Subcutaneous abdominal adipose tissue (tissue), 5 donors: ENCODE data around the gene DYNC2H1.
"Not testable (repeated sequence)": the region's sequence is repeated elsewhere in the genome, so short reads cannot be mapped to it uniquely, and the experiment has no call there.

Experiments used
- H3K27ac ChIP-seq: one replicate; pipeline ENCODE4 v1.7.0; 2013; ENCODE audit warnings: low read depth, mild to moderate bottlenecking, inconsistent platforms, low read length, moderate library complexity
- H3K27me3 ChIP-seq, 5 donors: one replicate each; pipeline ENCODE4 v1.7.0; 2013; ENCODE audit warnings: low read length in 5 of 5, inconsistent platforms in 1 of 5; ENCODE audit not compliant: control insufficient read depth in 5 of 5, insufficient read depth in 4 of 5
- H3K36me3 ChIP-seq, 5 donors: one replicate each; pipeline ENCODE4 v1.7.0; 2013; ENCODE audit warnings: low read length in 5 of 5; ENCODE audit not compliant: control insufficient read depth in 5 of 5, insufficient read depth in 5 of 5
- H3K4me1 ChIP-seq, 5 donors: one replicate each; pipeline ENCODE4 v1.7.0; 2013; ENCODE audit warnings: low read length in 5 of 5, mild to moderate bottlenecking in 3 of 5, moderate library complexity in 1 of 5; ENCODE audit not compliant: control insufficient read depth in 5 of 5, insufficient read depth in 5 of 5
- H3K4me3 ChIP-seq, 5 donors: one replicate each; pipeline ENCODE4 v1.7.0; 2013; ENCODE audit warnings: low read length in 5 of 5, low read depth in 1 of 5
- H3K9ac ChIP-seq, 5 donors: one replicate each; pipeline ENCODE4 v1.7.0; 2013; ENCODE audit warnings: low read length in 5 of 5, mild to moderate bottlenecking in 4 of 5, moderate library complexity in 3 of 5
- H3K9me3 ChIP-seq, 5 donors: one replicate each; pipeline ENCODE4 v1.7.0; 2013; ENCODE audit warnings: low read length in 5 of 5; ENCODE audit not compliant: control insufficient read depth in 5 of 5
- donor health status: healthy.
- donor health status: healthy.
- donor health status: healthy.
- donor health status: healthy.
- donor health status: healthy.

The DYNC2H1 gene

DNA sequence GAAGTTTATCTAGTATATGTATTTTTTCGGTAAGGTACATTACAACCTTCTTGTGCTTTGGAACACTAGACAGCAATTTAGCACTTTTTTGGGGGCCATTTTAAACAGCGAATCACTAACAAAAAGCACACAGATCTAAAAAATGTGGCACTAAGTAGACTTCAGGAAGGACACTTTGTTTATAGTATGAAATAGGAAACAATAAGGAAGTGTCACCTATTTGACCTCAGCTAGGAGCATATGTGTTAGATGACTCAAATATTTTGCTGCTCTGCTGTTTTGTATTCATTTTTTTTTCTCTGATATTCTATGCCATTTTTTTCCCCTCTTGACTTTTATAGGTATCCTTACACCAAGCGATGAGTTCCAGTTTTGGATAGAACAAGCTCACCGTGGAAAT lies 5.6 kb downstream of the DYNC2H1 start:
- H3K27me3 ChIP-seq, result no peaks in the 10 kb centered on the region
- H3K4me3 ChIP-seq, result no peak overlapping the region
- H3K36me3 ChIP-seq, result peaks cover 0 to 12% (median 4%) of the 10 kb centered on the region in 5 donors
- no peak overlapping the region for H3K9ac ChIP-seq
- peaks cover 0 to 12% (median 8%) of the 10 kb centered on the region in 5 donors for H3K4me1 ChIP-seq
- no peaks in the 10 kb centered on the region for H3K9me3 ChIP-seq
- no peak overlapping the region for H3K27ac ChIP-seq

DNA sequence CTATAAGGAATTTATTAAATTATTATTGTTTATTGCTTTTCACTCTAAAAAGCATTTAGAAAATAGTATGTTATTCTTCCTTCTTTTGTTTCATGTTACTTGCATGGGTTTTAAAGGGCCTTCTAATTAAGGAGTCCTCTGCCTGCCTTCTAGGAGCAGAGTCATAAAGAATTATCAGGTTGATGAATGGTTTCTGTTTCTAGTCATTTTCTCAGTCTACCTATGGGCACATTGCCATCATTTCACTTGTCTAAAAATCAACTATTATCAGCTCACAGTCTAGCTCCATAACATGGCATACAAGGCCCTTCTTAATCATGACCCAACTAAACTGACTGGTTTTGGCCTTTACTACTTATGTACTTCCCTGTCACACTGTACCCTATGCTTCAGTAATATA lies 16.2 kb downstream of the DYNC2H1 start:
- peaks cover 9 to 56% (median 32%) of the 10 kb centered on the region in 5 donors for H3K36me3 ChIP-seq

GRCh38 chr11:103141986-103142385 lies 32.8 kb downstream of the DYNC2H1 start:
- not testable (repeated sequence) for H3K27me3 ChIP-seq, H3K9me3 ChIP-seq, H3K9ac ChIP-seq, H3K4me3 ChIP-seq, H3K27ac ChIP-seq, H3K4me1 ChIP-seq
- peaks cover 7 to 23% (median 15%) of the 10 kb centered on the region in 5 donors for H3K36me3 ChIP-seq

More for the DNA sequence above, 16.2 kb downstream of the DYNC2H1 start:
- no peak overlapping the region for H3K4me3 ChIP-seq
- no peak overlapping the region for H3K9ac ChIP-seq
- H3K27ac ChIP-seq, result no peak overlapping the region
- no peaks in the 10 kb centered on the region for H3K27me3 ChIP-seq
- H3K9me3 ChIP-seq, result no peaks in the 10 kb centered on the region
- H3K4me1 ChIP-seq, result no peaks in the 10 kb centered on the region

DNA sequence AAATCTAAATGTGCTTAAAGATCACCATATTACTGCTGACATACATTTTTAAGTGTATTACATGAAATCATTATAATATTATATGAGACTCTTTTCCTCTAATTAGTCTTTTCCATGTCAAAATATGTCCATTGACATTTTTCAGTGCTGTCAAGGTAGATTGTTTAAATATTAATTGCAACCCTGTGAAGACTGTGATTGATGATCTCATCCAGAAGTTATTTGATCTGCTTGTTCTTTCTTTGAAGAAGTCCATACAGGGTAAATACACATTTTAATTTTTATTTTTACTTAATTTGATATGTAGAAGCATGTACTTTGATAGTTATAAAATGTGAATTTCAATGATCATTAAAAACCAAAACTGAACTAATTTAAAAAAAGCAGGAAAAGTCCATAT lies 38.4 kb downstream of the DYNC2H1 start:
- Histone ChIP-seq H3K27ac (no peak overlapping the region), H3K36me3 (peaks cover 7 to 39% (median 27%) of the 10 kb centered on the region in 5 donors)

GRCh38 chr11:103157542-103157941 lies 48.3 kb downstream of the DYNC2H1 start:
- Histone ChIP-seq H3K9me3 (no peaks in the 10 kb centered on the region), H3K4me1 (no peaks in the 10 kb centered on the region), H3K9ac (no peak overlapping the region), H3K27ac (no peak overlapping the region), H3K36me3 (peaks cover 17 to 64% (median 25%) of the 10 kb centered on the region in 5 donors), H3K27me3 (no peaks in the 10 kb centered on the region), H3K4me3 (no peak overlapping the region)

More for the DNA sequence above, 38.4 kb downstream of the DYNC2H1 start:
- Histone ChIP-seq H3K9ac (no peak overlapping the region), H3K4me1 (no peaks in the 10 kb centered on the region), H3K27me3 (no peaks in the 10 kb centered on the region), H3K9me3 (no peaks in the 10 kb centered on the region), H3K4me3 (no peak overlapping the region)

- no peaks in the 10 kb centered on the region for H3K4me1 ChIP-seq
- H3K4me3 ChIP-seq, result no peak overlapping the region
- H3K27me3 ChIP-seq, result no peaks in the 10 kb centered on the region
- no peaks in the 10 kb centered on the region for H3K9me3 ChIP-seq
- H3K27ac ChIP-seq, result no peak overlapping the region
- no peak overlapping the region for H3K9ac ChIP-seq
- H3K36me3 ChIP-seq, result peaks cover 16 to 52% (median 22%) of the 10 kb centered on the region in 5 donors
Measured at GRCh38 chr11:103164093-103164796, 55.0 kb downstream of the DYNC2H1 start.

DNA sequence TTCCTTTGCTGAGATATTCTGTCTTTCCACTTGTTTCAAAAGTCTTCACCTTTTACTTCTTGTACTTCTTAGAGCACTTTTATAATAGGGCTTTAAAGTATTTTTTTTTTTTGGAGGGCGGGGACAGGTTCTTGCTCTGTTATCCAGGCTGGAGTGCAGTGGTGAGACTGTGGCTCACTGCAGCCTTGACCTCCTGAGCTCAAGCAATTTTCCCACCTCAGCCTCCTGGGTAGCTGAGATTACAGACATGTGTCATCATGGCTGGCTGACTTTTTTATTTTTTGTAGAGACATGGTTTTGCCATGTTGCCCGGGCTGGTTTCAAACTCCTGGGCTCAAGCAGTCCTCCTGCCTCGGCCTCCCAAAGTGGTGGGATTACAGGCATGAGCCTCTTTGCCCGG lies 57.9 kb downstream of the DYNC2H1 start:
- Histone ChIP-seq H3K9ac (no peak overlapping the region), H3K4me3 (no peak overlapping the region), H3K27ac (no peak overlapping the region), H3K36me3 (peaks cover 8 to 43% (median 19%) of the 10 kb centered on the region in 5 donors), H3K27me3 (no peaks in the 10 kb centered on the region), H3K9me3 (no peaks in the 10 kb centered on the region), H3K4me1 (no peaks in the 10 kb centered on the region)

DNA sequence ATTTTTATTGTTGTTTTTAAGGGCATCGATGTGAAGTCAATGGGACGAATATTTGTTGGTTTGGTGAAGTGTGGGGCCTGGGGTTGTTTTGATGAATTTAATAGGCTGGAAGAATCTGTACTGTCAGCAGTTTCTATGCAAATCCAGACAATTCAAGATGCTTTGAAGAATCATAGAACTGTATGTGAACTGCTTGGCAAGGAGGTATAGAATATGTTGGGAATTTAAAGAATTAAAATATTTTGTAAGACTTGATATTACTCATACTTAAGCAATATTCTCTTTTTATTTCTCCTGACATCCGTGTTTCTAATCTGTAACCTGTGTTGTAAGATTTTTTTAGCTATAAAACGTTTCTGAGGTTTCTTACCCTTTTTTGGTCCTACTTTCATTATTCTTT lies 61.6 kb downstream of the DYNC2H1 start:
- H3K27me3 ChIP-seq, result no peaks in the 10 kb centered on the region
- H3K4me1 ChIP-seq, result no peaks in the 10 kb centered on the region
- H3K9me3 ChIP-seq, result no peaks in the 10 kb centered on the region
- no peak overlapping the region for H3K9ac ChIP-seq
- H3K4me3 ChIP-seq, result no peak overlapping the region
- H3K36me3 ChIP-seq, result peaks cover 3 to 44% (median 16%) of the 10 kb centered on the region in 5 donors
- H3K27ac ChIP-seq, result no peak overlapping the region

DNA sequence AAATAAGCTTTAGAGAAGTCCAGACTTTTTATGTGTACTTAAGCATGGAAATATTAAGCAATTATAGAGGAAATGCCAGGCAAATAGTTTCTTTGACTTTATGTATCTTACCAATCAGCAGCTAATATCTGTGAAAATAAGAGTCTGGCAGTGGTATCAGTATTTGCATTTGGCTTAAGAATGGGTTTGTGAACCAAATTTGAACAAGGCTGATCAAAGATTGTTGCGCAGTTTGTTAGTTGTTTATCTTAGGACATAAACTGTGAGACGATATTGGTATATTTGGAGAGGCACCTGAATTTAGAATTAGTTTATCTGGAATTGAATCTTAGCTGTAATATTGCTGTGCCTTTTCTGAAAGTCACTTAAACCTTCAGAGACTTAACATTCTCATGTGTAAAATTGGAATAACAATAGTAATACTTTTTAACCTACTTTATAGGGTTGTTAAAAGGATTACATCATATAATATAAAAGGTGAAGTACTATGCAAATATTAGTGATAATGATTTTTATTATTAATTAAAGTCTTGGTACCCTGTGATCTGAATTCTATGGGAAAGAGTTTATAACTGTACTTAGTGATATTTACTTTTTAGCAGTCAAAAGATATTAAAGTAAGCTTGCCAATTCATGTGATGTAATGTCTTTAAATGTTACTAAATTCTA lies 66.4 kb downstream of the DYNC2H1 start:
- H3K27me3 ChIP-seq, result no peaks in the 10 kb centered on the region
- no peaks in the 10 kb centered on the region for H3K4me1 ChIP-seq
- peaks cover 9 to 45% (median 12%) of the 10 kb centered on the region in 5 donors for H3K36me3 ChIP-seq
- H3K9ac ChIP-seq, result no peak overlapping the region
- no peak overlapping the region for H3K4me3 ChIP-seq
- H3K9me3 ChIP-seq, result no peaks in the 10 kb centered on the region
- H3K27ac ChIP-seq, result no peak overlapping the region

DNA sequence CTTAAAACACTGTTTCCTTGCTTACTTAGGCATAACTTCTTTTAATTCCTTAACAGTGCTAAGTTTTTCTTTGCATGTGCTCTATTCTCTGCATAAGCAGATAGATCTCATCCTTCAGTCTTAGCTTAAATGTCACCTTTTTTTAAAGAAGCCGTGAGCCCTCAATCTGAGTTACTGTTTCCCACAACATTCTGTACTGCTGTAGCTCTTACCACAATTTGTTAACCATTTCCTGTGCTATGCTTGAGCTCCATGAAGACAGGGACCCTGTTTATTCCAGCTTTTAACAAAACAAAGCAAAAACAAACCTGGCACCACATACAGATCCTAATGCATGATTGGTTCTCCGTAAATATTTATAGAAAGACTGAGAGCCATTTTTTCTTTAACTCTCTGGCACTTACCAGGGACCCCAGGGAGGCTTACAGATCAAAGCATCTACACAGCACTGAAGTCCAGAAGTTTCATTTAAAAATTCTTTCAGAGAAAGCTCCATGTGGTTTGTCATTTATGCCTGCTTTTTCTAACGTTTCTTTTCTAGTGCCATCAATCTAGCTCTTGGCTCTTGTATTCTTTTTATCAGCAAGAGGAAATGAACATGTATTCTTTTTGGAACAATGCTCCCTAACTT lies 74.9 kb downstream of the DYNC2H1 start:
- no peak overlapping the region for H3K9ac ChIP-seq
- H3K9me3 ChIP-seq, result no peaks in the 10 kb centered on the region
- H3K4me3 ChIP-seq, result no peak overlapping the region
- H3K36me3 ChIP-seq, result peaks cover 9 to 39% (median 20%) of the 10 kb centered on the region in 5 donors
- H3K27me3 ChIP-seq, result no peaks in the 10 kb centered on the region
- no peaks in the 10 kb centered on the region for H3K4me1 ChIP-seq
- no peak overlapping the region for H3K27ac ChIP-seq
